Mononuclear cell (primary cell): ENCODE data around the gene OS9. TPM values are rescaled to one million over a fixed set of nuclear protein-coding genes. Genes with fewer than 3 reads are reported as not detected.
"Not testable (repeated sequence)": the region's sequence is repeated elsewhere in the genome, so short reads cannot be mapped to it uniquely, and the experiment has no call there.

Experiments used
- H3K27me3 ChIP-seq: 2 replicates; pipeline ENCODE4 v1.6.0; 2011; ENCODE audit warnings: low read length, control low read depth; ENCODE audit not compliant: insufficient read depth
- H3K4me1 ChIP-seq: 2 replicates; pipeline ENCODE4 v1.5.1; 2011; ENCODE audit warnings: mild to moderate bottlenecking, low read length, control low read depth; ENCODE audit not compliant: insufficient read depth
- H3K4me3 ChIP-seq: 2 replicates; pipeline ENCODE4 v1.5.1; 2011; ENCODE audit warnings: mild to moderate bottlenecking, low read length, moderate library complexity
- H3K9me3 ChIP-seq: 2 replicates; pipeline ENCODE4 v1.5.1; 2011; ENCODE audit warnings: low read depth, mild to moderate bottlenecking, control low read depth, low read length
- total RNA-seq: library from RNA; depleted of rRNA; stranded (reverse); fragments of >200 nt; gene quantifications from one replicate; pipeline ENCODE4 v1.2.3, GENCODE V29; 2012

OS9 gene
- total RNA-seq, 1 donor, result 166 TPM

DNA sequence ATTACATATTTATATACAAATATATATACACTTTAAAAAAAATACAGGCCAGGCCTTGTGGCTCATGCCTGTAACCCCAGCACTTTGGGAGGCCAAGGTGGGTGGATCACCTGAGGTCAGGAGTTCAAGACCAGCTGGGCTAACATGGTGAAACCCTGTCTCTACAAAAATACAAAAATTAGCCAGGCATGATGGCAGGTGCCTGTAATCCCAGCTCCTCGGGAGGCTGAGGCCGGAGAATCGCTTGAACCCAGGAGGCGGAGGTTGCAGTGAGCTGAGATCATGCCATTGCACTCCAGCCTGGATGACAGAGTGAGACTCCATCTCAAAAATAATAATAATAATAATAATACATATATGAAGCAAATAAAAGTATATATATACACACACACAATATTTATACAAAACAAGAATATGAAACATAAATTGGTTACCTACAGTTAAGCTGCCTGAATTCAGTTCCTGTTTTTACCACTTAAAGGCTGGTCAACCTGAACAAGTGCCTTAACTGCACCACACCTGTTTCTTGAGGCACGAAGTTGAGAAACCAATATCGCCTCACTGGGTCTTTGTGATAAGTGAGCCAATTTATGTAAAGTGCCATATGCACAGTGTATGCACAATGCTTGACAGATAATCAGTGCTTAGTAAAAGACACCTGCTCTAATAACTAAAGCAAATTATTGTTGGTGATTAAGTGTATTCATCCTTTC, 21.3 kb downstream of the OS9 start:
- not testable (repeated sequence) for H3K4me1 ChIP-seq, H3K27me3 ChIP-seq, H3K9me3 ChIP-seq, H3K4me3 ChIP-seq

DNA sequence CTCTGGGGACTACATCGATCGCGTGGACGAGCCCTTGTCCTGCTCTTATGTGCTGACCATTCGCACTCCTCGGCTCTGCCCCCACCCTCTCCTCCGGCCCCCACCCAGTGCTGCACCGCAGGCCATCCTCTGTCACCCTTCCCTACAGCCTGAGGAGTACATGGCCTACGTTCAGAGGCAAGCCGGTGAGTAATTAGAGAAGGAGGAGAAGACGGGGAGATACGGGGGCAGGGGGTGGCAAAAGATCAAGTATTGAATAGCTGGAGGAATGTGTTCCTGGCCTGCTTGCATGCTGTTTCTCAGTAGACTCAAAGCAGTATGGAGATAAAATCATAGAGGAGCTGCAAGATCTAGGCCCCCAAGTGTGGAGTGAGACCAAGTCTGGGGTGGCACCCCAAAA, 21.9 kb downstream of the OS9 start:
- H3K4me1 ChIP-seq, result peaks cover 4% of the 10 kb centered on the region
- no peaks in the 10 kb centered on the region for H3K9me3 ChIP-seq
- no peak overlapping the region for H3K4me3 ChIP-seq
- no peaks in the 10 kb centered on the region for H3K27me3 ChIP-seq

DNA sequence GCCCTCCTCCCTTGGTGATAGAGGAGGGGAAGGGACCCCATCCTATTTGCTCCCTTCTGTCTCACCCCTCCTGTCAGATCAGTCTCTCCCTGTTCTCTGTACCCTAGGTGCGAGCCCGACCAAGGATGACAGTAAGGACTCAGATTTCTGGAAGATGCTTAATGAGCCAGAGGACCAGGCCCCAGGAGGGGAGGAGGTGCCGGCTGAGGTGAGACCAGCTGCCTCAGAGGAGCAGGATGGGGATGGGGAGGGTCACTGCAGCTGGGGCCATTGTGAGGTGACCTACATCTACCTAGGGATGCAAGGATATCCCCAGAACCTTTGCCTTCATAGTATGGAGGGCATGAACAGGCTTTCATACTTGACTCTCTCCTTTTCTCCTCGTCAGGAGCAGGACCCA, 22.4 kb downstream of the OS9 start:
- H3K4me3 ChIP-seq, result no peak overlapping the region
- H3K9me3 ChIP-seq, result no peaks in the 10 kb centered on the region
- no peaks in the 10 kb centered on the region for H3K27me3 ChIP-seq
- peaks cover 4% of the 10 kb centered on the region for H3K4me1 ChIP-seq

DNA sequence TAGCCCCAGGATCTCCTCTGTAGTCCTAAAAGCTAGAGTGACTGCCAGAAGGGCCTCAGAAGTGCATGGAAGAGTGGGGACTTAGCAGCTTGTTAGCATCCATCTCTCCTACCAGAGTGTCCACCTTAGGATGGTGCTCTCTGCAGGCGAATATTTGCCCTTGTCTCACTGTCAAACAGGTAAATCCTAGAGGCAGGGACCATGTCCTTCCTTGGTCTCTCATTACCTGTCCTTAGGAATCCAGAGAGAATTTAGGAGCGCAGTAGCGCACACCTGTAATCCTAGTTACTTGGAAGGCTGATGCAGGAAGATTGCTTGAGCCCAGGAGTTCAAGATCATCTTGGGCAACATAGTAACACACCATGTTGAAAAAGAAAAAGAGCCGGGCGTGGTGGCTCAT, 23.2 kb downstream of the OS9 start:
- no peaks in the 10 kb centered on the region for H3K27me3 ChIP-seq
- H3K4me1 ChIP-seq, result peaks cover 4% of the 10 kb centered on the region
- H3K4me3 ChIP-seq, result no peak overlapping the region
- no peaks in the 10 kb centered on the region for H3K9me3 ChIP-seq

DNA sequence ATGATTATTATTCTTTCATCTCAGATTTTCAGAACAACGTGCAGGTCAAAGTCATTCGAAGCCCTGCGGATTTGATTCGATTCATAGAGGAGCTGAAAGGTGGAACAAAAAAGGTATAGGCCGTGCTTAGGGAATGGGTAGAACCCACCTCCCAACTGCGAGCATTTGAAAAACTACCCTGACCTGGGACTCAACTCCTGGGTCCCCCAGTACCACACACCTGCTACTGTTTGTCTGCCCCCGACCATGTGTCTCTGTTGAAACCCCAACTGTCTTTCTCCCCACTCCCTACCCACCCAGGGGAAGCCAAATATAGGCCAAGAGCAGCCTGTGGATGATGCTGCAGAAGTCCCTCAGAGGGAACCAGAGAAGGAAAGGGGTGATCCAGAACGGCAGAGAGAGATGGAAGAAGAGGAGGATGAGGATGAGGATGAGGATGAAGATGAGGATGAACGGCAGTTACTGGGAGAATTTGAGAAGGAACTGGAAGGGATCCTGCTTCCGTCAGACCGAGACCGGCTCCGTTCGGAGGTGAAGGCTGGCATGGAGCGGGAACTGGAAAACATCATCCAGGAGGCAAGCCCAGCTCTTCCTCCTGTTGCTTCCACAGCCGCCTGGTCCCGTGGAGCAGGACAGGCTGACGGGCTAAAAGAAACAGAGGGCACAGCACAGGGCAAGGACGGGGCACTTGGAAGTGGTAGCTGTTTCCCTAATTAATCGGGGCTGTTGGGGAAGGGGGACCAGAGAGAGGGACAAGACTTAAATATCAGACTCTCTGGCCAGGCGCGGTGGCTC, 24.1 kb downstream of the OS9 start:
- Histone ChIP-seq H3K27me3 (no peaks in the 10 kb centered on the region), H3K4me3 (no peak overlapping the region), H3K4me1 (peaks cover 4% of the 10 kb centered on the region)

DNA sequence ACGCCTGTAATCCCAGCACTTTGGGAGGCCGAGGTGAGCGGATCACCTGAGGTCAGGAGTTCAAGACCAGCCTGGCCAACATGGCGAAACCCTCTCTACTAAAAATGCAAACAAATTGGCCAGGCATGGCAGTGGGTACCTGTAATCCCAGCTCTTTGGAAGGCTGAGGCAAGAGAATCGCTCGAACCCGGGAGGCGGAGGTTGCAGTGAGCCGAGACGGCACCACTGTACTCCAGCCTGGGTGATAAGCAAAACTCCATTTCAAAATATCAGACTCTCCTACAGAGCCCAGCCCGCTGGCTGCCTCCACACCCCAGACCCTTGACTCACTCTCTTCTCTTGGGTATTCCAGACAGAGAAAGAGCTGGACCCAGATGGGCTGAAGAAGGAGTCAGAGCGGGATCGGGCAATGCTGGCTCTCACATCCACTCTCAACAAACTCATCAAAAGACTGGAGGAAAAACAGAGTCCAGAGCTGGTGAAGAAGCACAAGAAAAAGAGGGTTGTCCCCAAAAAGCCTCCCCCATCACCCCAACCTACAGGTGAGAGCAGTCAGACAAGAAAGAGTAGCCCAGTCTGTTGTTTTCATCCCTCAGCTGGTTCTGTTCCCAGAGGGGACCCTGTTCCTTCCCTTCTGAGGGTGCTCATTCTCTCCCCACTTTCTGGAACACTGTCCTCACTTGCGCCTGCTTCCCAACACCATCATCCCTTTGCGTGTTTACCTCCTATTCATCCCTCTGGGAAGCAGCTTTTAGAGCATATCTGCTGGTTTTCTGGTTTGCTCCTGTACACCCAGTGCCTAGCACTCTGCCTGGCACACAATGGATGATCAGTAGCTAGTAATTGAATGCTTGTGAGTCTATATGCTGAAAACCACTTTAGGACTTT, 25.0 kb downstream of the OS9 start:
- no peaks in the 10 kb centered on the region for H3K9me3 ChIP-seq
- H3K4me3 ChIP-seq, result no peak overlapping the region
- H3K27me3 ChIP-seq, result no peaks in the 10 kb centered on the region
- H3K4me1 ChIP-seq, result peaks cover 4% of the 10 kb centered on the region

More for the DNA sequence above, 24.1 kb downstream of the OS9 start:
- no peaks in the 10 kb centered on the region for H3K9me3 ChIP-seq

- H3K4me1 ChIP-seq, result peaks cover 4% of the 10 kb centered on the region
- H3K27me3 ChIP-seq, result no peaks in the 10 kb centered on the region
- no peak overlapping the region for H3K4me3 ChIP-seq
- H3K9me3 ChIP-seq, result no peaks in the 10 kb centered on the region
These were observed 26.1 kb downstream of the OS9 start for GRCh38 chr12:57719777-57720605.

DNA sequence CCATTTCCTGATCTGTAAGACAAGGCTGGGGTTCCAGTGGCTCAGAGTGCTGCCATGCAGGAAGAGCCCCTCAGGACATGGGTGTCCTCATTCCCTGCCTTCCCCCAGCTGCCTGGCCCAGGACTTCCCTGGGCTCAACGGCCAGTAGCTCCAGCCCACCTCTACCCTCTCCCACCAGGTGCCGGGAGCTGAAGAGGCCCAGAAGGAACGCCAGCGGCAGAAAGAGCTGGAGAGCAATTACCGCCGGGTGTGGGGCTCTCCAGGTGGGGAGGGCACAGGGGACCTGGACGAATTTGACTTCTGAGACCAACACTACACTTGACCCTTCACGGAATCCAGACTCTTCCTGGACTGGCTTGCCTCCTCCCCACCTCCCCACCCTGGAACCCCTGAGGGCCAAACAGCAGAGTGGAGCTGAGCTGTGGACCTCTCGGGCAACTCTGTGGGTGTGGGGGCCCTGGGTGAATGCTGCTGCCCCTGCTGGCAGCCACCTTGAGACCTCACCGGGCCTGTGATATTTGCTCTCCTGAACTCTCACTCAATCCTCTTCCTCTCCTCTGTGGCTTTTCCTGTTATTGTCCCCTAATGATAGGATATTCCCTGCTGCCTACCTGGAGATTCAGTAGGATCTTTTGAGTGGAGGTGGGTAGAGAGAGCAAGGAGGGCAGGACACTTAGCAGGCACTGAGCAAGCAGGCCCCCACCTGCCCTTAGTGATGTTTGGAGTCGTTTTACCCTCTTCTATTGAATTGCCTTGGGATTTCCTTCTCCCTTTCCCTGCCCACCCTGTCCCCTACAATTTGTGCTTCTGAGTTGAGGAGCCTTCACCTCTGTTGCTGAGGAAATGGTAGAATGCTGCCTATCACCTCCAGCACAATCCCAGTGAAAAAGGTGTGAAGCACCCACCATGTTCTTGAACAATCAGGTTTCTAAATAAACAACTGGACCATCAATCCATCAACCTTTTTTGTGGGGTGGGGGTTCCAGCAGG, 27.0 kb downstream of the OS9 start:
- no peaks in the 10 kb centered on the region for H3K9me3 ChIP-seq
- H3K4me1 ChIP-seq, result peaks cover 2% of the 10 kb centered on the region
- H3K27me3 ChIP-seq, result no peaks in the 10 kb centered on the region
- no peak overlapping the region for H3K4me3 ChIP-seq

- not testable (repeated sequence) for H3K9me3 ChIP-seq, H3K27me3 ChIP-seq, H3K4me3 ChIP-seq, H3K4me1 ChIP-seq
These were observed 28.1 kb downstream of the OS9 start for GRCh38 chr12:57721846-57722608.

GRCh38 chr12:57722716-57723629, 29.0 kb downstream of the OS9 start:
- Histone ChIP-seq H3K4me3 (no peak overlapping the region), H3K9me3 (no peaks in the 10 kb centered on the region), H3K4me1 (no peaks in the 10 kb centered on the region), H3K27me3 (no peaks in the 10 kb centered on the region)

- Histone ChIP-seq H3K4me1 (no peaks in the 10 kb centered on the region), H3K9me3 (no peaks in the 10 kb centered on the region), H3K4me3 (no peak overlapping the region), H3K27me3 (no peaks in the 10 kb centered on the region)
These were observed 29.7 kb downstream of the OS9 start for GRCh38 chr12:57723630-57723962.
